Smooth muscle cell (in vitro differentiated cells): ENCODE results near the gene KRTAP10-8. TPM values are rescaled to one million over a fixed set of nuclear protein-coding genes. Genes with fewer than 3 reads are reported as not detected.

ENCODE experiments used
- DNase-seq: peaks from one replicate; lab custom pipeline; 2025; ENCODE audit not compliant: unreplicated experiment; lab: John Stamatoyannopoulos, UW
- H2AFZ ChIP-seq: fragments of 200-600 bp; sonication (generic); 2 replicates; pipeline ENCODE4 v1.6.0; 2016; ENCODE audit warnings: antibody characterized with exemption, low read depth, mild to moderate bottlenecking
- H3F3A ChIP-seq: fragments of 200-600 bp; sonication (generic); 2 replicates; pipeline ENCODE4 v1.6.0; 2017; ENCODE audit warnings: antibody characterized with exemption, low read depth
- H3K27ac ChIP-seq: fragments of 200-600 bp; sonication (generic); 2 replicates; pipeline ENCODE4 v1.5.1; 2016; ENCODE audit warnings: low read depth, mild to moderate bottlenecking
- H3K27me3 ChIP-seq: fragments of 200-600 bp; sonication (generic); 2 replicates; pipeline ENCODE4 v1.6.1; 2016; ENCODE audit warnings: low read depth, mild to moderate bottlenecking
- H3K36me3 ChIP-seq: fragments of 200-600 bp; sonication (generic); 2 replicates; pipeline ENCODE4 v1.5.1; 2016; ENCODE audit warnings: low read depth
- H3K4me1 ChIP-seq: fragments of 200-600 bp; sonication (generic); 2 replicates; pipeline ENCODE4 v1.5.1; 2016; ENCODE audit warnings: low read depth
- H3K4me2 ChIP-seq: fragments of 200-600 bp; sonication (generic); 2 replicates; pipeline ENCODE4 v1.6.0; 2016; ENCODE audit warnings: mild to moderate bottlenecking
- H3K4me3 ChIP-seq: fragments of 200-600 bp; sonication (generic); 2 replicates; pipeline ENCODE4 v1.5.1; 2016; ENCODE audit warnings: mild to moderate bottlenecking
- H3K79me2 ChIP-seq: fragments of 200-600 bp; sonication (generic); 2 replicates; pipeline ENCODE4 v1.6.0; 2016; ENCODE audit warnings: low read depth, mild to moderate bottlenecking
- H3K9ac ChIP-seq: fragments of 200-600 bp; sonication (generic); 2 replicates; pipeline ENCODE4 v1.6.0; 2016; ENCODE audit warnings: low read depth
- H3K9me3 ChIP-seq: fragments of 200-600 bp; sonication (generic); replicated peaks from 2 replicates; pipeline ENCODE4 v1.5.1; 2016; ENCODE audit warnings: low read depth
- H4K20me1 ChIP-seq: fragments of 200-600 bp; sonication (generic); 2 replicates; pipeline ENCODE4 v1.6.0; 2016; ENCODE audit warnings: low read depth
- CTCF ChIP-seq: fragments of 200-600 bp; sonication (generic); IDR thresholded peaks from 2 replicates; pipeline ENCODE4 v1.5.1; 2017; ENCODE audit warnings: borderline replicate concordance, mild to moderate bottlenecking, antibody characterized with exemption; ENCODE audit not compliant: insufficient read depth, poor library complexity, severe bottlenecking
- WGBS: methylation state at CpG from one replicate; pipeline ENCODE4 v1.1.7; 2016; ENCODE audit warnings: low lambda C conversion rate; 5-methylcytosine and 5-hydroxymethylcytosine counted together
- polyA plus RNA-seq: library from polyadenylated mRNA; unstranded; fragments of >200 nt; fragmentation: Nextera tagmentation; extraction: Ambion mirVana; gene quantifications from 2 replicates; pipeline ENCODE4 v1.2.1, GENCODE V29; 2016
- total RNA-seq: library from RNA; depleted of rRNA; stranded (reverse); fragments of >200 nt; gene quantifications from 2 replicates; pipeline ENCODE4 v1.2.3, GENCODE V29; 2014

KRTAP10-8 gene
- total and polyA plus RNA-seq, 2 experiments from 2014 or later = not detected

- Histone ChIP-seq H3K27ac (no peak overlapping the region), H3K4me2 (no peak overlapping the region), H3F3A (no peaks in the 10 kb centered on the region), H3K4me3 (no peak overlapping the region), H4K20me1 (no peaks in the 10 kb centered on the region), H3K27me3 (no peaks in the 10 kb centered on the region), H3K9ac (no peak overlapping the region), H3K9me3 (peaks cover 17% of the 10 kb centered on the region), H2AFZ (no peak overlapping the region), H3K36me3 (no peaks in the 10 kb centered on the region), H3K4me1 (peaks cover 3% of the 10 kb centered on the region), H3K79me2 (no peaks in the 10 kb centered on the region)
- 91% methylated on average over 3 of the region's 3 CpGs for WGBS
- no peak for TF ChIP-seq CTCF
- no peak for DNase-seq
Observed at GRCh38 chr21:44581158-44581557, 30.7 kb upstream of the KRTAP10-8 start.

- H2AFZ ChIP-seq = no peak overlapping the region
- H3K4me1 ChIP-seq = peaks cover 3% of the 10 kb centered on the region
- no peak overlapping the region for H3K4me2 ChIP-seq
- H3K36me3 ChIP-seq = no peaks in the 10 kb centered on the region
- no peaks in the 10 kb centered on the region for H3K27me3 ChIP-seq
- no peak for TF ChIP-seq CTCF
- H3K9me3 ChIP-seq = peaks cover 12% of the 10 kb centered on the region
- H3K27ac ChIP-seq = no peak overlapping the region
- no peaks in the 10 kb centered on the region for H3K79me2 ChIP-seq
- 80% methylated on average over 15 of the region's 15 CpGs for WGBS
- H3K9ac ChIP-seq = no peak overlapping the region
- H3F3A ChIP-seq = no peaks in the 10 kb centered on the region
- no peak overlapping the region for H3K4me3 ChIP-seq
- no peak for DNase-seq
- no peaks in the 10 kb centered on the region for H4K20me1 ChIP-seq
Observed at GRCh38 chr21:44582055-44582454, 29.8 kb upstream of the KRTAP10-8 start.

- DNase-seq = no peak
- H3K9ac ChIP-seq = no peak overlapping the region
- no peaks in the 10 kb centered on the region for H3K79me2 ChIP-seq
- 35% methylated on average over 11 of the region's 11 CpGs for WGBS
- H3K36me3 ChIP-seq = no peaks in the 10 kb centered on the region
- no peak for TF ChIP-seq CTCF
- no peak overlapping the region for H2AFZ ChIP-seq
- peaks cover 3% of the 10 kb centered on the region for H3K4me1 ChIP-seq
- H4K20me1 ChIP-seq = no peaks in the 10 kb centered on the region
- no peak overlapping the region for H3K27ac ChIP-seq
- H3K4me2 ChIP-seq = no peak overlapping the region
- H3F3A ChIP-seq = no peaks in the 10 kb centered on the region
- peaks cover 9% of the 10 kb centered on the region for H3K9me3 ChIP-seq
- H3K4me3 ChIP-seq = no peak overlapping the region
- H3K27me3 ChIP-seq = no peaks in the 10 kb centered on the region
Observed at GRCh38 chr21:44583089-44583799, 28.6 kb upstream of the KRTAP10-8 start.

- H3K4me1 ChIP-seq = peaks cover 3% of the 10 kb centered on the region
- DNase-seq = no peak
- no peak overlapping the region for H3K9ac ChIP-seq
- no peak overlapping the region for H3K4me3 ChIP-seq
- H3K9me3 ChIP-seq = peaks cover 9% of the 10 kb centered on the region
- no peaks in the 10 kb centered on the region for H3K36me3 ChIP-seq
- no peaks in the 10 kb centered on the region for H4K20me1 ChIP-seq
- 81% methylated on average over 6 of the region's 6 CpGs for WGBS
- H3K27me3 ChIP-seq = no peaks in the 10 kb centered on the region
- no peak overlapping the region for H2AFZ ChIP-seq
- no peak for TF ChIP-seq CTCF
- no peaks in the 10 kb centered on the region for H3F3A ChIP-seq
- H3K79me2 ChIP-seq = no peaks in the 10 kb centered on the region
- H3K4me2 ChIP-seq = no peak overlapping the region
- no peak overlapping the region for H3K27ac ChIP-seq
Observed at GRCh38 chr21:44583800-44584147, 28.1 kb upstream of the KRTAP10-8 start.
